ENCODE data around the gene SDK1.

DNA sequence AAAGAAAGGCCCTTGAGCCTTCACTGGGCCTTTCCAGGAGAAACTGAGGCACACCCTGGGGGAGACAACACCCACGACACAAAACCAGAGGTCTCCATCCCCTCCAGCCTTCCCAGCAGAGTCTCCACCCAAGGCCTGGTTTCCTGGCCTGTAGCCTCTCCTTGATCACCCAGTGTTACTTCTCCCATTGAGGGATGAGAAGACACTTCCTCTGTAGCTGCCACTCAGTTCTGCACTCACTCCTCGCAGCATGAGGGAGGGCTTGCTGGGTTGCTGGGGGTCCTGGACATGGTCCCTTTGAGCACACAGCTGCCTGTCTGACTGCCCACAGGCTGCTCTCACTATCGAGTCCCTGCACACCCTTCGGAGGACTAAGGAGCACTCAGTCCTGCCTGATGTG, 943.0 kb downstream of the SDK1 start:
- no peak for TF ChIP-seq POLR2A (IDR thresholded peaks at IDR 0.05; ENCODE audit: extremely low read depth, insufficient read length)
- no peak for TF ChIP-seq CTCF (IDR thresholded peaks at IDR 0.05; ENCODE audit: low read depth, low read length)
- no peak for TF ChIP-seq MYC (IDR thresholded peaks at IDR 0.05; ENCODE audit: low read depth, low read length)

All from NB4 (cell line).